ENCODE measurements around the gene TSPAN18.

TSPAN18 gene

DNA sequence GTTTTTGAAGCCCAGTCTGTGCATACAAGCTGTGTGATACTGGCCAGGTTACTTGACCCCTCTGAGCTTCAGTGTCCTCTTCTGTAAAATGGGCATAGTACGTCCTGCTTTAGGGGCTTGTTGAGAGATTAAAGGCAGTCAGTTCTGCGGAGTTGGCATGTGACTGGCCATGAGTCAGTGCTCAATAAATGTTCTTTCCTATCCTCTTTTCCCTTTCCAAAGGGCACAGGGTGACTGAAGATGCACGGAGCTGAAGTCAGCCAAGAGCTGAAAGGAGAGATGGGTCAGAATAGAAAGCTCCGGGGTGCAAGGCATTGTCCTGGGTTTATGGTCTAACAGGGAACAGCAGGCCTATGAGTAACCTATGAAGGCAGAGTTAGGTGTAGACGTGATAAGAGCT lies 175.0 kb downstream of the TSPAN18 start:
- no peak for DNase-seq

DNA sequence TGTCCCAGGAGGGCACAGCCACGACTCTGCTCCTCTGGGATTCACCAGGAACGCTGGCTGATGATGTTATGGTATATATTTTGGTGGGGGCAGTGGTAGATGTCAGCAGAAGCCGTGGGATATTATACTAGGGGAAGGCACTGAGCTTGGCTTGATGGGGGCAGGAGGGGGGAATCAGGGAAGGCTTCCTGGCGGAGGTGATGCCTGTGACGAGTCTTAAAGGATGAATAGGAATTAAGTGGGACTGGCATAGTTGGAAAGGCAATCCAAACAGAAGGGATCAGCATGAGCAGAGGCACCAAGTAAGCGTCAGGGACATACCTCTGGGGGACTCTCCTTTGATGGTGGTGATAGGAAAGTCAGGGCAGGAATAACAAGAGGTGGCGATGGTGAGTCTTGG lies 176.3 kb downstream of the TSPAN18 start:
- DNase-seq, result no peak

GRCh38 chr11:44903518-44903917 lies 176.8 kb downstream of the TSPAN18 start:
- DNase-seq, result no peak

DNA sequence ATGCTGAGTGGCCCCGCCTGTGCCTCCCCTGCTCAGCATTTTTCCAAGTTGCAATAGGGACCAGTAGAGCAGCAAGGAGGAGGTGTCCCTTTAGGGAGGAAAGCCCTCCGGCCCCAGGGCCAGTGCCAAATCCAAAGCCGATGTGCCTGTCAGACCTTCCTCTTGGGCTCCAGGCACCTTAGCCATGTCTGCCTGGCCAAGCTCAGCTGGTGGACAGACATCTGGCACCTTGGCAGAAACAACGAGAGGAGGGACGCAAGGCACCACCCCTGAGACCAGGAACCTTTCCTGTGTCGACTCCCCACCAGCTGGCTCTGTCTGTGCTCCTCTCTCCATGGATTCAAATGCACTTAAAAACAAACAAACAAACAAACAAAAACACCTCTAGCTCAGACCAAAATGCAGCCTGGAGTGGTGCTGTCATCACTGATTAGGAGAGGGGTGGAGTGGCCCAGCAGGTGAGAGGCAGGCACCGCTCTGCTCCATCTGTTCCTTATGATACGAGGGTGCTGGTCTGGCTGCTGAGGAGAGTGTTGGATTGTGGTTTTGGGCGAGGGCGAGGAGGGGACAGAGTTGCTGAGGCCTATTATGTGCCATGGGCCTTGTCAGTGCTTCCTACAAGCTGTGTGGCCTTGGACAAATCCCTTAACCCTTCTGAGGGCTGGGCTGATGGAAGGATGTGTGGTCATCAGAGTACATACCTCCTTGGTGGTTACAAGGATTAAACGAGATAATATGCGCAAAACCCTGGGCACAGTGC lies 177.7 kb downstream of the TSPAN18 start:
- DNase-seq, result no peak

DNA sequence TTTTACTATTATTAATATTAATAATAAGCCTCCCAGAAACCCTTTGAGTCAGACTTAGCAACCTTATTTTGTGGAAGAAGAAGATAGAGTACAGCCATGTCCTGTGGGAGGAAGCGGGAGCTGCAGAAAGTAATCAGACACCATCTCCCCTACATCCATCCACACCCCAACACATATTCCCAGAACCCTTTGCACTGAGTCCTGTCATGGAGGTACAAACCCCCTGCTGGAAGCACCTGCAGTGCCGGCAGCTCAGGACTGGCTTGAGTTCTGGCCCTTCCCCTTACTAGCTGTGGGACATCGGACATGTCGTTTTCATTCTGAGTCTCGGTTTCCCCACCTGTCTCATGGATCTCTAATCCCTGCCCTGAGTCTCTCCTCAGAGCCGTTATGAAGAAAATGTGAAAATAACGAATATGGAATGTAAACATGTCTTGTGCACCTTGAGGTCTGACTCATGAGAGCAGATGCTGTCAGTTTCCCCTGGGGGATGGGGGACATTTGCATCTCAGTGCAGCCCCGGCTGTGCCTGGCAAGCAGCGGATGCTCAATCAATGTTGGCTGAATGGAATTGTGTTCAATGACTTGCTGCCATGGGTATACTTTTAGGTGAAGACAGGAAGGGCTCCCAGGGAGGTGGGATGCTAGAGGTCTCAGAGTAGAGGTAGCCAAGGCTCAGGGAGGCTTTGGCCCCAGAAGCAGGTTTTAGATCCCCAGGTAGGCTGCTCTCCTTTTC lies 178.5 kb downstream of the TSPAN18 start:
- DNase-seq, result no peak

GRCh38 chr11:44906649-44907048 lies 179.9 kb downstream of the TSPAN18 start:
- DNase-seq, result no peak

GRCh38 chr11:44909557-44909956 lies 182.8 kb downstream of the TSPAN18 start:
- no peak for DNase-seq

GRCh38 chr11:44910591-44910990 lies 183.8 kb downstream of the TSPAN18 start:
- DNase-seq, result no peak

- peak; percentile 48 to 88 (median 69) for DNase-seq
Observed at GRCh38 chr11:44911029-44911814, 184.5 kb downstream of the TSPAN18 start.

DNA sequence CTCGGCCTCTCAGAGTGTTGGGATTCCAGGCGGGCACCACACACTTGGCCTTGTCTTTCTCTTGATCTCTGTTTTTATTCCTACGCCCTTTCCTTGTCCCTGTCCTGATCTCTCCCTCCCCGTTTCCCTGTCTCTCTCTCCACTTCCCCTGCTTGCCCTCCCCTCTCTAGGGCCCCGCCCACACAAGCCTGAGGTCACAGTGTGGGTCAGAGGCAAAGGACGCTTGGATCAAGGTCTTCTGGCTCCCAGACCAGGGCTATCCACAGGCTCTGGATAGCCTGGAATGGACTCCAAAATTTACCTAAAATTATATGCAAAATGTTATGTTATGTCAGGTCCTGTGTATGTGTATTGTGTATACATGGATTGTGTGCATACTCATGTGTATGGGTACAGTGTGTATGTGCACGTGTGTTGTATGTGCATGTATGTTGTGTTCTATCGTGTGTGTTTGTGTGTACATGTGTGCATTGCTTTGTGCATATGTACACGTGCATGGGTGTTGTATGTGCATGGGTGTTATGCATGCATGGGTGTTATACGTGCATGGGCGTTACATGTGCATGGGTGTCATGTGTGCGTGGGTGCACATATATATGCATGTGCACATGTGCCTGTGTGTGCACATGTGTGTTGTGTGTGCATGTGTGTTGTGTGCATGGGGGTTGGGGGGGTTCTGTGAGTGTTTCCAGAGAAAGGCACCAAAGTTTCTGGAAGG lies 185.7 kb downstream of the TSPAN18 start:
- no peak for DNase-seq

DNA sequence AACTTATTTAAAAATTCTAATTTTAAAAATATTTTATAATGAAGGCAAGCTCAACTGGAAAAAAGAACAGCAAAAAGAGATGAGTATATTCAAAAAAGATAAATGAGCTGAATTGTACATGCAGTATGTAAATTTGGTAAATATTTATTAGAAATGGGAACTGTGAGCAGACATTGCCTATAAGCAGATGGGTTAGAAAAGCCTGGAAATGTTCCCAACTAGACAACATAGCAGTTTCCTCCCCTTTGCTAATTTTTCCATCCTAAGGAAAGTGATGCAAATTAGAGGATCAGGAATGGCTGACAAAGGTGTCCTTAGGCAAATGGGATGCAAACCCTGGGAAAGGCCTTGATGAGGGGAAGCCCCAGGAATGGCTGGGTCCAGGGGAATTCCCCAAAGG lies 186.7 kb downstream of the TSPAN18 start:
- no peak for DNase-seq

DNA sequence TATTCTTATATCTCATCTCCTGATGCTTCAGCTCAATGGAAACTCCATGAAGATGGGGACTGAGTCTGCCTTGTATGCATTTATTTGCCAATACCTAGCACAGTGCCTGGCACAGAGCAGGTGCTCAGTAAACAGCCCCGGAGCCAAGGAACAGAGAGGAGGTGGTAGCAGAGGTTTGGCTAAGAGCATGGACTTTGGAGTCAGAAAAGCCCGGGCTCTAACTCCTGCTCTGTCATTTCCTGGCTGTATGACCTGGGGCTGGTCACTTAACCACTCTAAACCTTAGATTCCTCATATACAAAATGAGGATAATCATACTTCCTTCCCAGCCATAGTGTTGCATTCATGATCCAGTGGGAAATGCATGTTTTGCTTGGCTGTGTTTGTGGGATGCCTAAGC lies 187.3 kb downstream of the TSPAN18 start:
- DNase-seq, result no peak

- no peak for DNase-seq
Observed at GRCh38 chr11:44915004-44915403, 188.2 kb downstream of the TSPAN18 start.

- DNase-seq, result no peak
Observed at GRCh38 chr11:44915621-44916020, 188.9 kb downstream of the TSPAN18 start.

DNA sequence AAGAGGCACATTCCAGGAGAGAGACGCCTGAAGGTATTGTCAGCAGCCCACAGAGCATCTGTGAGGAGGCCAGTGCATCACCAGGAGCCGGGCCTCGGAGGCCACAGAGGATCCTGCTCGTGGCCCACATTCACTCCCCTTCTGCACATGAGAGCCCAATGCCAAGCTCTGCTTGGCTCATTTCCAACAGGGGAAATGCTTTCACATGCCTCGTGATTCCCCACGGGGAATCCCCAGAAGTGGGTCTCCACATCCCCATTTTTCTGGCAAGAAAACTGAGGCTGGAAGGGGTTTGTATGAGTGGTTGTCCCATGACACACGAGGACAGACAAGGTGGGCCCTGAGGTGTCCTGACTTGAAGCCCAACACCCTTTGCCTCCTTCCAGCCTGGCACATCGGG lies 189.6 kb downstream of the TSPAN18 start:
- no peak for DNase-seq

DNA sequence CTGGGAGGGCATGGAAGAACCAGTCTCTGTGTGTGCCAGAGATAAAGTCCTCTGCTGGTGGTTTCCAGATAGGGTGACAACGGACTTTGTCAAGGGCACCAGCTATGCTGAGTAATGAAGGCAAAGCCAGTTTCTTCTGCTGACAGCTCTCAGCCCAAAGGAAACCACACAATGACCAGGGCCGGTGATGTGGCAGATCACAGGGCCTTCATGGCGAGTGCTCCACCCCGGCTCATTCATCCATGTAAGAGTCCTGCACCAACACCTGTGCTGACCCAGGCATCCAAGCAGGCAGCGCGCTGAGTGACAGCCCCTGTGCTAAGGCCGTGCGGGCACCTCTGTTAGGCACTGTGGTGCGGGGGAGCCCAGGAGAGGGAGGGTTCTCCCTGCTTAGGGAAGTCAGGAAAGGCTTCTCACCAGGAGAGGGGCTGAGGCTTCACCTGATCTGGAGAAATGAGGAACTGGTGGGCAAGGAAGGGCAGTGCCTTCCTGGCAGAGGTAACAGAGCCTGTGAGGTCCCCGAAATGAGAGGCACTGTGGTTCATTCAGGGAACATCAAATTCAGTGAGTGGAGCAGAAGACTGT lies 190.1 kb downstream of the TSPAN18 start:
- no peak for DNase-seq

- DNase-seq, result no peak
Observed at GRCh38 chr11:44917741-44918140, 191.0 kb downstream of the TSPAN18 start.

- no peak for DNase-seq
Observed at GRCh38 chr11:44920451-44920850, 193.7 kb downstream of the TSPAN18 start.

- no peak for DNase-seq
Observed at GRCh38 chr11:44923115-44923514, 196.4 kb downstream of the TSPAN18 start.

GRCh38 chr11:44923806-44924205 lies 197.0 kb downstream of the TSPAN18 start:
- no peak for DNase-seq

- DNase-seq, result no peak
Observed at GRCh38 chr11:44926036-44926435, 199.3 kb downstream of the TSPAN18 start.

- peak; percentile 12 to 48 (median 34) for DNase-seq
Observed at GRCh38 chr11:44927174-44927661, 200.5 kb downstream of the TSPAN18 start.

Data from T-helper 1 cell (primary cell).